KOPT-K1 (cell line): ENCODE data around the gene TBX3.

ENCODE experiments used
- H3K27ac ChIP-seq: fragments of 200-600 bp; sonication (generic); 2 replicates; pipeline ENCODE4 v1.5.1; 2016; ENCODE audit warnings: antibody characterized with exemption, mild to moderate bottlenecking, low read depth, low read length; ENCODE audit not compliant: poor library complexity, severe bottlenecking
- H3K36me3 ChIP-seq: fragments of 200-600 bp; sonication (generic); 2 replicates; pipeline ENCODE4 v1.5.1; 2017; ENCODE audit warnings: antibody characterized with exemption, mild to moderate bottlenecking, low read length, moderate library complexity; ENCODE audit not compliant: insufficient read depth
- H3K9me3 ChIP-seq: fragments of 200-600 bp; sonication (generic); 2 replicates; pipeline ENCODE4 v1.5.1; 2017; ENCODE audit warnings: antibody characterized with exemption, low read length, mild to moderate bottlenecking; ENCODE audit not compliant: insufficient read depth, poor library complexity, severe bottlenecking

The TBX3 gene

DNA sequence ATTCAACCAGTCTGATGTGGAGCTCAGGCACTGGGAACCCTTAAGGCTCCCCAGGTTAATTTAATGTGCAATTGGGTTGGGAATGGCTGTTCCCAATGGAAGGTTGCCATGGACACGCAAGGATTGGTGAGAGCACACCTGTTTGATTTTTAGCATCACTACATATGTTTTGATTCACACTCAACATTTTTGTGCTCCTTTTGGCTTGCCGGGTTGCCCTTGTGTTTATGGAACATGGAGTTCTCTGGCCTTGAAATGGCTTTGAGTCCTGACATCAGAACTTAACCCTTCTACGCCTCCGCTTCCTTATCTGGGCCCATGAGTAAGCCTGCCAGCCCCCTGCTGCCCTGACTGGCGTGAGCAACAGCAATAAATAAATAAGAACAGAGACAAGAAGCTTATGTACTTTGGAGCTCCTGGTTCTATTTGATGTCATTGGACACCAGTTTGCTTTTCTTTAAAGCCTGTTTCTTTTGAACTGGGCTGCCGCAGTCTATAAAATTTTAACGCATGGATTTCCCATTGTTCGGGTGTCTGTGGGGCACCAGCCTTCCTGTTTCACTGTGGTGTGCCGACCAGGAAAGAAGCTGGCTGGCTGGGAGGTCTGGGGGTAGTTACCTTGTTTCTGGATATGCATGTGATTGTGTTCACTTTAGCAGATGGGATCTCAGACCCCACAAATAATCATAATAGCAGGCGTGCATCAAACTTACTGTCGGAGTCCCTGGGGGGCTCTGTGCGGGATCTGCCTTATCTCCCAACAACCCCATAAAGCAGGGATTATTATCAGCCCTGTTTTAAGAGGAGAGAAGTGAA, 27.8 kb downstream of the TBX3 start:
- no peak overlapping the region for H3K27ac ChIP-seq
- H3K9me3 ChIP-seq, result no peaks in the 10 kb centered on the region
- no peaks in the 10 kb centered on the region for H3K36me3 ChIP-seq

DNA sequence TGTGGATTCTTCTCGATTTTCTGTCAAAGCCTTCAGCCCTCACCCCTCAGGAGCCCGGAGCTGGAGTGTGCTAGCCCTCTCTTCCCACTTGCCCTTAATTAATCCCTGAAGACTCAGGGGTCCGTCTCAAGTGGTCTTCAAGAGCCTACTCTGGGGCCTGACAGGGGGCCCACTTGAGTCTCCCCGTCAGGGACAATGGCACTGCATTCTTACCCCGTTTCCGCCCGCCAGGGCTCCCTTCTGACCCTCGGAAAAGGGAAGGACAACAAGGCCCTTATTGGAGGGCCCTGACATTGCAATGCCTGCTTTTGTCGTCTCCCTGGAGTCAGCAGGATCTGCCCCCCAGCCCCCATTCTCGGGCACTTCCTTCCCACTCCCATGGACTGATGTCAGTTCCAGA, 34.4 kb downstream of the TBX3 start:
- Histone ChIP-seq H3K36me3 (no peaks in the 10 kb centered on the region), H3K27ac (no peak overlapping the region), H3K9me3 (no peaks in the 10 kb centered on the region)

DNA sequence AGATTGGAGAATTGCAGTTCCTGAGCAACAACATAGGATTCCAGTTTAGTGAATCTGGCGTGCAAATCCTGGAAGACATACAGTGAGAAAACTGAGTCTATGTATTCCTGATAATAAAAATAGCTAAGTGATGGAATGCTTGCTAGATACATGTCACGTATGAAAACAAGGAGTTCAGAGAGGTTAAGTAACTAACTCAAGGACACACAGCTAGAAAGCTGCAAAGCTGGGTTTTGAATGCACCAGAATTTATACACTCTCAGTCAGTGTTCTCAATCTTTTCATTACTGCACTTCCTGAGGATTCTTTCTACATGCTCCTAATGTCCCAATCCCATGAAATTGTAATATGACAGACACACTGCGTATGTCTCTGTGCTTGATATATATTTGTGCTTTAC, 35.3 kb downstream of the TBX3 start:
- Histone ChIP-seq H3K36me3 (no peaks in the 10 kb centered on the region), H3K9me3 (no peaks in the 10 kb centered on the region), H3K27ac (no peak overlapping the region)

DNA sequence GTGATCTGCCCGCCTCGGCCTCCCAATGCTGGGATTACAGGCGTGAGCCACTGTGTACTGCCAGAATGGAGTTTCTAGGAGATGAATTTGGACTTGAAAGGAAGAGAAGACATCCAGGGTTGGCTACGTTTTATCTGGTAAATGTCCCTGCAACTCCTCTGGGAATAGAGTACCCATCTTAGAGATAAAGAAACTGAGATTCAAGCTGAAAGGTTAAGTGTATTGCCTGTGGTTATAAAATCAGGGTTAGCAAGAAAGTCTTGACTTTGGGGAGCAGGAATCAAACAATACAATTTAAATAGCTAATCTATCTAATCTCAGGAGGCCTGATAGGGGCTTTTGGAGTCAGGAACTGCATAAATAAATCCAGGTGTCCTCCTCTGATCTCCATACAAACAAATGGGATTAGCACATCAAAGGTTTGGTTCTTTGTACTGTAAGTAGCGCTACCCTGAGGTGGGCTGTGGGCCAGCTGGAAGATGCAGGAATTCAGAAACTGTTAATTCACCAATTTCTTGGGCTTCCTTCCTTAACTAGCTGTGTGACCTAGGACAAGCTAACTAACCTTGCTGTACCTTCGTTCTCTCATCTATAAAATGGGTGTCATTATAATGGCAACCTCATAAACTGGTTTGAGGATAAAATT, 45.1 kb downstream of the TBX3 start:
- H3K9me3 ChIP-seq, result no peaks in the 10 kb centered on the region
- H3K27ac ChIP-seq, result no peak overlapping the region
- no peaks in the 10 kb centered on the region for H3K36me3 ChIP-seq

DNA sequence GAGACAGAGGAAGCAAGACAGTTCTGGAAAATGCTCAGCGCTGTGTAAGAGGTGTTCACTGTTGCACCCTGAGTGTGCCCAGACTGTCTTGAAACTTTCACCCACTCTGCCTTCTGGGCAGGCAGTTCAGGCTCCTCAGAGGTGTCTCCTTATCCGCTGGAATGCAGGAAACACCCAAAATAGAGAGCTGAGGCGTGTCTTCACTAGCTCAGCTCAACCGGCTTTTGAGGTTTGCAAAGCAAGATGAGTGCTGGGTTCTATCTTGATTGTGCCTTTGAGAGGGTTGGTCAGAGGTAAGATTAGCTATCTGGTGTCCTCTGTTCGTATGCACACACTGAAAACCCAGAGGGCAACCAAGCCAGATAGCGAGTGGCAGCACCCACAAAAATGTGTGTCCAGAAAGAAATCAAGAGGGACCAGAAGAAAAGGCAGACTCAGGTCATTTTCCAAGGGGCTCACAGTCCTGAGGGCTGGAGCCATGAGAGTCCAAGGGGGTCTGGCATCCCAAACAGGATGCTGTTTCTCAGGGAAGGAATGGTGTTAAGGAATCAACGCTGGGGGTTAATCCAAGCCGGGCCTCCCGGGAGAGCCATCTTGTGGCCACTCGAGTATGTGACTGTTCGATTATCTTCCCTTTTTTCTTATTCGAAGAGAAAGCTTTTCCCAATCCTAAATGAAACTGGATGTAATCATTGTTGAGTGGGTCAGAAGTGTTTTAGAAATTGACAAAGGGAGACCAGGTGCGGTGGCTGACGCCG, 47.1 kb downstream of the TBX3 start:
- Histone ChIP-seq H3K36me3 (no peaks in the 10 kb centered on the region), H3K9me3 (no peaks in the 10 kb centered on the region), H3K27ac (no peak overlapping the region)

DNA sequence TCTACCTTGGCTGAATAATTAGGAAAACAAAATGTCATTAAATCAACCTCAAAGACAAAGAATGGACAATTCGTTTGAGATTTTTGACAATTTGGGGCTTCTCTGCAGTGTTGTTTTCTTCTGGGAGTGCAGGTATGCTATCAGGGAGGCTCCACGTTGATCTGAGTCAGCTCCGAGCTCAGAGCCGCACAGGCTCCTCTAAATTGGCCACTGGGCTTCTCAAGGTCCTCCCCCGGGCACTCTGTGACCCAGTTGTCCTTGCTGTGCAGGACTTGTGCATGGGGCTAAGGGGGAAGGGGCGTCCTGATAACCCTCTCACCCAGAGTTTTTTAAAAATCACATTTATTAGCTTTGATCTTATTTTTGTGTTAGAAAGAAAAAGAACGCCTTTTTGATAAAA, 52.7 kb downstream of the TBX3 start:
- H3K27ac ChIP-seq, result no peak overlapping the region
- no peaks in the 10 kb centered on the region for H3K9me3 ChIP-seq
- H3K36me3 ChIP-seq, result no peaks in the 10 kb centered on the region

DNA sequence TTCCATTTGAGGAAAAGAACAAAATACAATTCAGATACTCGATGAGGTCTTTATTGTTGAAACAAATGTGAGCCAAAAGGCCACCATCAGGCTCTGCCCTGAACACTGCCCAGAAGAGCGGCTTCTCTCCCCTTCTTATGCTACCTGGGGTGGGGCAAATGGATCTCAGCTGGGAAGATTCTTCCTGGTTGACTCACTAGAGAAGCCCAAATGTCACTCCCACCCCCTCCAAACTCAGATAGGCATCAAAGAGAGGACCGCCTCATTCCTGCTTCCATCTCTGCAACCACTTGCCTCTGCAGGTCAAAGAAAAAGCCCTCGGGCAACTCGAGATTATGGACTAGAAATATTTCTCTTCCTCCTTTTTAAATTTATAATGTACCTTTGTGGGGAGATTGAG, 55.8 kb downstream of the TBX3 start:
- Histone ChIP-seq H3K27ac (no peak overlapping the region), H3K36me3 (no peaks in the 10 kb centered on the region)

DNA sequence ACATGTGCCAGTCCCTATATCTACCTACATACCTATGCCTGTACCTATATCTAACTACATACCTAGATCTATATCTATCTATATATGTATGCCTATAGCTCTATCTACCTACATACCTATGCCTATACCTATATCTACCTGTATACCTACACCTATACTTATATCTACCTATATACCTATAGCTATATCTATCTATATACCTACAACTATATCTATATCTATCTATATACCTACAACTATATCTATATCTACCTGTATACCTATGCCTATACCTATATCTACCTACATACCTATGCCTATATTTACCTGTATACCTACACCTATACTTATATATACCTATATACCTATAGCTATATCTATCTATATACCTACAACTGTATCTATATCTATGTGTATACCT, 56.6 kb downstream of the TBX3 start:
- no peaks in the 10 kb centered on the region for H3K36me3 ChIP-seq
- no peak overlapping the region for H3K27ac ChIP-seq
- no peaks in the 10 kb centered on the region for H3K9me3 ChIP-seq

More for the DNA sequence above, 55.8 kb downstream of the TBX3 start:
- H3K9me3 ChIP-seq, result no peaks in the 10 kb centered on the region

DNA sequence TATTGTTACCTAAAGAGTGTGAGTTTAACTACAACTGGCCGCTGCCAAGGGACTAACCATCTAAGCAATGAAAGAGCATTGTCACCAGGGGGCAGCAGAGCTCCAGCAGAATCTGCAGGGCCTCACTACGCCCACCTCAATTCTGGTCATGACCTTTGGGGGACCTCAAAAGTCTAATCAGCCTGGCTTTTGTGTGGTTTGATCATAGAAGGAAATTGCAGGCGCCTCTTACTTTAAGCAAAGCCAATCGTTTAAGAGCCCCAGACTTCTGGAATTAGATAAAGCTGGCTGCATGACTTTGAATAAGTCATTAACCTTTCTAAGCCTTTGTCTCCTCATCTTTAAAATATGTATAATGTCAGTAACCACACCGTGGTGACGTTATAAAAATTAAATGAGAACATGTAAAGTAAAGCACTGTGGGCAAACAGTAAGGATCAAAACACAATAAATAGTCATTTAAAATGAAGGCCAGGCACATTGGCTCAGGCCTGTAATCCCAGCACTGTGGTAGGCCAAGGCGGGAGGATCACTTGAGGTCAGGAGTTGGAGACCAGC, 58.6 kb downstream of the TBX3 start:
- Histone ChIP-seq H3K9me3 (no peaks in the 10 kb centered on the region), H3K27ac (no peak overlapping the region), H3K36me3 (no peaks in the 10 kb centered on the region)

DNA sequence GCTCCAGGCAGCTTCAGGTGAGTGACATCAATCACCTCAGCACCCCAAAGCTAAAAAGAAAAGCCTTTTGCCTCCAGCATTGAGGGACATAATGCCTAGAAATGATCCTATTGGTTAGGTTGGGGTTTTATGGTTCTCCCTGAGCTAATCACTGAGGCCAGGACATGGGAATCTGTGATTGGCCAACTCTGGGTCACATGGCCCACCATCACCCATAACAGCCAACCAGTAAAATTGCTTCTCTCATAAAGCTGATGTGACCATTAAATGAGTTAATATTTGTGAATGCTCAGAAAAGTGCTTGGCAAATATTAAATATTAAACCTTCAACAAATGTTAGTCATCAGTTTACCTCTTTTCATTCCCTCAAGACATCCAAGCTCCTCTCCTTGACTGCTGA, 60.2 kb downstream of the TBX3 start:
- H3K36me3 ChIP-seq, result no peaks in the 10 kb centered on the region
- no peaks in the 10 kb centered on the region for H3K9me3 ChIP-seq
- no peak overlapping the region for H3K27ac ChIP-seq
